ENCODE results near the gene CLEC10A. TPM values are rescaled to one million over a fixed set of nuclear protein-coding genes. Genes with fewer than 3 reads are reported as not detected.

CLEC10A gene
- total RNA-seq, 1 donor from 2014 or later = not detected

GRCh38 chr17:7043497-7044198 is 36.4 kb downstream of the CLEC10A start, which contains the start of gene SLC16A11:
Gene SLC16A11, minus strand, starts transcription at chr17:7044092. Its CDS starts 579 bp downstream, at chr17:7043513.
- peaks cover 3% of the 10 kb centered on the region for H3K36me3 Mint-ChIP-seq (ENCODE audit: low read depth, unreplicated experiment)
- peak within 1 kb of the TSS; percentile 42 for H3K4me3 ChIP-seq (ENCODE audit: insufficient read depth, low read depth, low read length)
- H3K9me3 Mint-ChIP-seq (ENCODE audit: unreplicated experiment) = no peaks in the 10 kb centered on the region
- DNase-seq (ENCODE audit: low read depth) (no peak), FAIRE-seq (no peak)
- peaks cover 20% of the 10 kb centered on the region for H3K4me1 ChIP-seq (ENCODE audit: insufficient read depth, low read length)
- no peaks in the 10 kb centered on the region for H3K36me3 ChIP-seq (ENCODE audit: insufficient read depth, low read length)
- no peaks in the 10 kb centered on the region for H3K4me1 Mint-ChIP-seq (ENCODE audit: low read depth, unreplicated experiment)
- H3K27me3 ChIP-seq (ENCODE audit: insufficient read depth, low read length) = peaks cover 21% of the 10 kb centered on the region
- peaks cover 36% of the 10 kb centered on the region for H3K27me3 Mint-ChIP-seq (ENCODE audit: low read depth, unreplicated experiment)
- H3K9ac ChIP-seq (ENCODE audit: low read length) = peak within 1 kb of the TSS; percentile 43
- H3K79me2 ChIP-seq (ENCODE audit: insufficient read depth, low read length) = no peaks in the 10 kb centered on the region
- H3K27ac Mint-ChIP-seq (ENCODE audit: unreplicated experiment) = no peak within 1 kb of the TSS
- no peak within 1 kb of the TSS for H3K4me3 Mint-ChIP-seq (ENCODE audit: unreplicated experiment)
- TF ChIP-seq CTCF (IDR thresholded peaks at IDR 0.05; ENCODE audit: insufficient read depth, low read depth, low read length) (no peak), EZH2 (IDR thresholded peaks at IDR 0.05; ENCODE audit: insufficient read depth, low read length) (peak; percentile 71)
- peaks cover 3% of the 10 kb centered on the region for H3K9me3 ChIP-seq (ENCODE audit: insufficient read depth, low read depth, low read length)
- H4K20me1 ChIP-seq (ENCODE audit: insufficient read depth, low read length) = no peaks in the 10 kb centered on the region
- peak within 1 kb of the TSS; percentile 73 for H2AFZ ChIP-seq (ENCODE audit: low read depth, low read length)
- H3K27ac ChIP-seq (ENCODE audit: low read depth, low read length) = no peak within 1 kb of the TSS
- peak within 1 kb of the TSS; percentile 85 for H3K4me2 ChIP-seq (ENCODE audit: low read length)

GRCh38 chr17:7043182-7043496 is 36.9 kb downstream of the CLEC10A start:
- DNase-seq (ENCODE audit: low read depth) (no peak), FAIRE-seq (no peak)
- peak overlapping the region; percentile 85 for H3K4me2 ChIP-seq (ENCODE audit: low read length)
- H3K36me3 ChIP-seq (ENCODE audit: insufficient read depth, low read length) = no peaks in the 10 kb centered on the region
- Mint-ChIP-seq H3K4me1 (ENCODE audit: low read depth, unreplicated experiment) (no peaks in the 10 kb centered on the region), H3K27ac (ENCODE audit: unreplicated experiment) (no peak overlapping the region), H3K9me3 (ENCODE audit: unreplicated experiment) (no peaks in the 10 kb centered on the region), H3K27me3 (ENCODE audit: low read depth, unreplicated experiment) (peaks cover 36% of the 10 kb centered on the region), H3K4me3 (ENCODE audit: unreplicated experiment) (no peak overlapping the region), H3K36me3 (ENCODE audit: low read depth, unreplicated experiment) (peaks cover 3% of the 10 kb centered on the region)
- no peak overlapping the region for H3K27ac ChIP-seq (ENCODE audit: low read depth, low read length)
- peaks cover 21% of the 10 kb centered on the region for H3K27me3 ChIP-seq (ENCODE audit: insufficient read depth, low read length)
- H3K4me3 ChIP-seq (ENCODE audit: insufficient read depth, low read depth, low read length) = peak overlapping the region; percentile 42
- H3K9ac ChIP-seq (ENCODE audit: low read length) = peak overlapping the region; percentile 43
- H3K79me2 ChIP-seq (ENCODE audit: insufficient read depth, low read length) = no peaks in the 10 kb centered on the region
- TF ChIP-seq CTCF (IDR thresholded peaks at IDR 0.05; ENCODE audit: insufficient read depth, low read depth, low read length) (no peak), EZH2 (IDR thresholded peaks at IDR 0.05; ENCODE audit: insufficient read depth, low read length) (peak; percentile 38)
- no peaks in the 10 kb centered on the region for H4K20me1 ChIP-seq (ENCODE audit: insufficient read depth, low read length)
- H3K4me1 ChIP-seq (ENCODE audit: insufficient read depth, low read length) = peaks cover 20% of the 10 kb centered on the region
- H3K9me3 ChIP-seq (ENCODE audit: insufficient read depth, low read depth, low read length) = peaks cover 3% of the 10 kb centered on the region
- peak overlapping the region; percentile 73 for H2AFZ ChIP-seq (ENCODE audit: low read depth, low read length)
